Measurements from ENCODE around the gene WDR37.

GRCh38 chr10:1151076-1152033 lies 95.2 kb downstream of the WDR37 start:
- TF ChIP-seq, protein P1, sequence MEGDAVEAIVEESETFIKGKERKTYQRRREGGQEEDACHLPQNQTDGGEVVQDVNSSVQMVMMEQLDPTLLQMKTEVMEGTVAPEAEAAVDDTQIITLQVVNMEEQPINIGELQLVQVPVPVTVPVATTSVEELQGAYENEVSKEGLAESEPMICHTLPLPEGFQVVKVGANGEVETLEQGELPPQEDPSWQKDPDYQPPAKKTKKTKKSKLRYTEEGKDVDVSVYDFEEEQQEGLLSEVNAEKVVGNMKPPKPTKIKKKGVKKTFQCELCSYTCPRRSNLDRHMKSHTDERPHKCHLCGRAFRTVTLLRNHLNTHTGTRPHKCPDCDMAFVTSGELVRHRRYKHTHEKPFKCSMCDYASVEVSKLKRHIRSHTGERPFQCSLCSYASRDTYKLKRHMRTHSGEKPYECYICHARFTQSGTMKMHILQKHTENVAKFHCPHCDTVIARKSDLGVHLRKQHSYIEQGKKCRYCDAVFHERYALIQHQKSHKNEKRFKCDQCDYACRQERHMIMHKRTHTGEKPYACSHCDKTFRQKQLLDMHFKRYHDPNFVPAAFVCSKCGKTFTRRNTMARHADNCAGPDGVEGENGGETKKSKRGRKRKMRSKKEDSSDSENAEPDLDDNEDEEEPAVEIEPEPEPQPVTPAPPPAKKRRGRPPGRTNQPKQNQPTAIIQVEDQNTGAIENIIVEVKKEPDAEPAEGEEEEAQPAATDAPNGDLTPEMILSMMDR (IDR thresholded peaks at IDR 0.05): no peak
- TF ChIP-seq ZNF281 (CRISPR knock-in tag; IDR thresholded peaks at IDR 0.05) (no peak), STAT6 (CRISPR knock-in tag; conservative IDR thresholded peaks at IDR 0.05; ENCODE audit: low read depth) (no peak), ELF4 (CRISPR knock-in tag; IDR thresholded peaks at IDR 0.05; ENCODE audit: low read depth) (no peak), ETV6 (CRISPR knock-in tag; IDR thresholded peaks at IDR 0.05) (no peak), NFE2L1 (CRISPR knock-in tag; IDR thresholded peaks at IDR 0.05) (no peak), MYBL2 (CRISPR knock-in tag; IDR thresholded peaks at IDR 0.05) (no peak), FOXK1 (CRISPR knock-in tag; IDR thresholded peaks at IDR 0.05) (no peak), SMAD3 (CRISPR knock-in tag; IDR thresholded peaks at IDR 0.05; ENCODE audit: borderline replicate concordance) (no peak), ZNF416 (CRISPR knock-in tag; IDR thresholded peaks at IDR 0.05) (no peak)
- TF ChIP-seq, protein P2, sequence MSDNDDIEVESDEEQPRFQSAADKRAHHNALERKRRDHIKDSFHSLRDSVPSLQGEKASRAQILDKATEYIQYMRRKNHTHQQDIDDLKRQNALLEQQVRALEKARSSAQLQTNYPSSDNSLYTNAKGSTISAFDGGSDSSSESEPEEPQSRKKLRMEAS (CRISPR knock-in tag; IDR thresholded peaks at IDR 0.05): no peak
- TF ChIP-seq, protein P3, sequence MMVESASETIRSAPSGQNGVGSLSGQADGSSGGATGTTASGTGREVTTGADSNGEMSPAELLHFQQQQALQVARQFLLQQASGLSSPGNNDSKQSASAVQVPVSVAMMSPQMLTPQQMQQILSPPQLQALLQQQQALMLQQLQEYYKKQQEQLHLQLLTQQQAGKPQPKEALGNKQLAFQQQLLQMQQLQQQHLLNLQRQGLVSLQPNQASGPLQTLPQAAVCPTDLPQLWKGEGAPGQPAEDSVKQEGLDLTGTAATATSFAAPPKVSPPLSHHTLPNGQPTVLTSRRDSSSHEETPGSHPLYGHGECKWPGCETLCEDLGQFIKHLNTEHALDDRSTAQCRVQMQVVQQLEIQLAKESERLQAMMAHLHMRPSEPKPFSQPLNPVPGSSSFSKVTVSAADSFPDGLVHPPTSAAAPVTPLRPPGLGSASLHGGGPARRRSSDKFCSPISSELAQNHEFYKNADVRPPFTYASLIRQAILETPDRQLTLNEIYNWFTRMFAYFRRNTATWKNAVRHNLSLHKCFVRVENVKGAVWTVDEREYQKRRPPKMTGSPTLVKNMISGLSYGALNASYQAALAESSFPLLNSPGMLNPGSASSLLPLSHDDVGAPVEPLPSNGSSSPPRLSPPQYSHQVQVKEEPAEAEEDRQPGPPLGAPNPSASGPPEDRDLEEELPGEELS (CRISPR knock-in tag; IDR thresholded peaks at IDR 0.05): no peak

All from WTC11 (cell line).